ENCODE measurements around the gene ALPI.

Gene ALPI

DNA sequence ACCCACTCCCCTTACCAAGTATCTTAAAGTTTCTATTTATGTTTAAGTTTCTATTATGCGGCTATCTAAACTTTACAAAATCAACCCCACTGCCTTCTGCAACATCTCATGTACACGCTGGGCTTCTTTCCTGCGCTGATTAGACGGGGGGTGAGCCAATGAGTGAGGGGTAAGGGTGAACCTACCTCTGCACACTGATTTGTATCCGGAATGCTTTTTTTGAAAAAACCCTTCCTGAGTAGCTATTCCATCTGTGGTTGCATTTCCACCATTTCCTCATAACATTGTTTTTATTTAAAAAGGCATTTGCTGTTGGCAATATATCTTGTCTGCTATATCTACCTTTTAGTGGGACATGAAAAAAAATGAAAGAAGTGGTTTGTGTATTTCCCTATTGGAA lies 43.0 kb upstream of the ALPI start (continued):
- TF ChIP-seq CSDC2 (CRISPR knock-in tag; IDR thresholded peaks at IDR 0.05) (no peak), ZNF8 (CRISPR knock-in tag; IDR thresholded peaks at IDR 0.05) (no peak), SNAI2 (CRISPR knock-in tag; IDR thresholded peaks at IDR 0.05) (no peak), ZFP3 (CRISPR knock-in tag; IDR thresholded peaks at IDR 0.05) (no peak), TCF4 (CRISPR knock-in tag; IDR thresholded peaks at IDR 0.05; ENCODE audit: borderline replicate concordance) (no peak)
- TF ChIP-seq, protein P1, sequence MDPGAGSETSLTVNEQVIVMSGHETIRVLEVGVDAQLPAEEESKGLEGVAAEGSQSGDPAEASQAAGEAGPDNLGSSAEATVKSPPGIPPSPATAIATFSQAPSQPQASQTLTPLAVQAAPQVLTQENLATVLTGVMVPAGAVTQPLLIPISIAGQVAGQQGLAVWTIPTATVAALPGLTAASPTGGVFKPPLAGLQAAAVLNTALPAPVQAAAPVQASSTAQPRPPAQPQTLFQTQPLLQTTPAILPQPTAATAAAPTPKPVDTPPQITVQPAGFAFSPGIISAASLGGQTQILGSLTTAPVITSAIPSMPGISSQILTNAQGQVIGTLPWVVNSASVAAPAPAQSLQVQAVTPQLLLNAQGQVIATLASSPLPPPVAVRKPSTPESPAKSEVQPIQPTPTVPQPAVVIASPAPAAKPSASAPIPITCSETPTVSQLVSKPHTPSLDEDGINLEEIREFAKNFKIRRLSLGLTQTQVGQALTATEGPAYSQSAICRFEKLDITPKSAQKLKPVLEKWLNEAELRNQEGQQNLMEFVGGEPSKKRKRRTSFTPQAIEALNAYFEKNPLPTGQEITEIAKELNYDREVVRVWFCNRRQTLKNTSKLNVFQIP (CRISPR knock-in tag; IDR thresholded peaks at IDR 0.05; ENCODE audit: borderline replicate concordance, low read depth), result no peak

DNA sequence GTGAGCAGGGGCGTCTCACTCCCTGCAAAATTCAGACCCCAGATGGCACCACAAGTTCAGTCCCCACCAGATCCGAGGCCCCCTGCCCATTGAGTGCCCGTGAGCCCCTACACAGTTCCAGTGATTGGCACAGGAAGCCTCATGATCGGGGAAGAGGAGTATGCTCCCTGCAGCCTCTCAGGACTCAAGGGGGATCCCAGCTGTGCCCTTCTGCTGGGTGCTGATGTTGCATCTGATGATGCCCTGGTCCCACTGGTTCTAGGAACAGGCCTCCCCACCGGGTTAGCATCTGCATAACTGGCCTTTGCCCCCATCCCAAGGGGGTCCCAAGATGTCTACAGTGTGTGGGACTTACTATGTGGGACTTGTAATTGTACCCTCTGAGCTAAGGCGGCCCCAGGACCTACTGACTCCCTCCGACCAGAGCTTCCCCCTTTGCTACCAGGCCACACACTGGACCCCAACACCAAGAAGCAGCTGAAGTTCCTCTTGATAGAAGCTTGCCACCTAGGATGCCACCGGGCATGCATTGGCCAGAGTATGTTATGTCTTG lies 40.7 kb upstream of the ALPI start:
- no peak for TF ChIP-seq RARB (CRISPR knock-in tag; IDR thresholded peaks at IDR 0.05)
- TF ChIP-seq ZNF565 (CRISPR knock-in tag; conservative IDR thresholded peaks at IDR 0.05; ENCODE audit: low read depth), result no peak
- TF ChIP-seq ZFP3 (CRISPR knock-in tag; IDR thresholded peaks at IDR 0.05), result no peak
- no peak for TF ChIP-seq OSR1 (CRISPR knock-in tag; IDR thresholded peaks at IDR 0.05)
- TF ChIP-seq, protein P2, sequence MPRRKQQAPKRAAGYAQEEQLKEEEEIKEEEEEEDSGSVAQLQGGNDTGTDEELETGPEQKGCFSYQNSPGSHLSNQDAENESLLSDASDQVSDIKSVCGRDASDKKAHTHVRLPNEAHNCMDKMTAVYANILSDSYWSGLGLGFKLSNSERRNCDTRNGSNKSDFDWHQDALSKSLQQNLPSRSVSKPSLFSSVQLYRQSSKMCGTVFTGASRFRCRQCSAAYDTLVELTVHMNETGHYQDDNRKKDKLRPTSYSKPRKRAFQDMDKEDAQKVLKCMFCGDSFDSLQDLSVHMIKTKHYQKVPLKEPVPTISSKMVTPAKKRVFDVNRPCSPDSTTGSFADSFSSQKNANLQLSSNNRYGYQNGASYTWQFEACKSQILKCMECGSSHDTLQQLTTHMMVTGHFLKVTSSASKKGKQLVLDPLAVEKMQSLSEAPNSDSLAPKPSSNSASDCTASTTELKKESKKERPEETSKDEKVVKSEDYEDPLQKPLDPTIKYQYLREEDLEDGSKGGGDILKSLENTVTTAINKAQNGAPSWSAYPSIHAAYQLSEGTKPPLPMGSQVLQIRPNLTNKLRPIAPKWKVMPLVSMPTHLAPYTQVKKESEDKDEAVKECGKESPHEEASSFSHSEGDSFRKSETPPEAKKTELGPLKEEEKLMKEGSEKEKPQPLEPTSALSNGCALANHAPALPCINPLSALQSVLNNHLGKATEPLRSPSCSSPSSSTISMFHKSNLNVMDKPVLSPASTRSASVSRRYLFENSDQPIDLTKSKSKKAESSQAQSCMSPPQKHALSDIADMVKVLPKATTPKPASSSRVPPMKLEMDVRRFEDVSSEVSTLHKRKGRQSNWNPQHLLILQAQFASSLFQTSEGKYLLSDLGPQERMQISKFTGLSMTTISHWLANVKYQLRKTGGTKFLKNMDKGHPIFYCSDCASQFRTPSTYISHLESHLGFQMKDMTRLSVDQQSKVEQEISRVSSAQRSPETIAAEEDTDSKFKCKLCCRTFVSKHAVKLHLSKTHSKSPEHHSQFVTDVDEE (CRISPR knock-in tag; IDR thresholded peaks at IDR 0.05), result no peak
- TF ChIP-seq GLIS3 (CRISPR knock-in tag; IDR thresholded peaks at IDR 0.05), result no peak
- no peak for TF ChIP-seq ZNF70 (CRISPR knock-in tag; IDR thresholded peaks at IDR 0.05)
- TF ChIP-seq, protein P1 (CRISPR knock-in tag; IDR thresholded peaks at IDR 0.05; ENCODE audit: borderline replicate concordance, low read depth), result no peak
- no peak for TF ChIP-seq TCF4 (CRISPR knock-in tag; IDR thresholded peaks at IDR 0.05; ENCODE audit: borderline replicate concordance)
- no peak for TF ChIP-seq ISL1 (CRISPR knock-in tag; IDR thresholded peaks at IDR 0.05)
- no peak for TF ChIP-seq BACH2 (CRISPR knock-in tag; IDR thresholded peaks at IDR 0.05; ENCODE audit: borderline replicate concordance)
- TF ChIP-seq ZC3H10 (CRISPR knock-in tag; IDR thresholded peaks at IDR 0.05), result no peak
- no peak for ATAC-seq

DNA sequence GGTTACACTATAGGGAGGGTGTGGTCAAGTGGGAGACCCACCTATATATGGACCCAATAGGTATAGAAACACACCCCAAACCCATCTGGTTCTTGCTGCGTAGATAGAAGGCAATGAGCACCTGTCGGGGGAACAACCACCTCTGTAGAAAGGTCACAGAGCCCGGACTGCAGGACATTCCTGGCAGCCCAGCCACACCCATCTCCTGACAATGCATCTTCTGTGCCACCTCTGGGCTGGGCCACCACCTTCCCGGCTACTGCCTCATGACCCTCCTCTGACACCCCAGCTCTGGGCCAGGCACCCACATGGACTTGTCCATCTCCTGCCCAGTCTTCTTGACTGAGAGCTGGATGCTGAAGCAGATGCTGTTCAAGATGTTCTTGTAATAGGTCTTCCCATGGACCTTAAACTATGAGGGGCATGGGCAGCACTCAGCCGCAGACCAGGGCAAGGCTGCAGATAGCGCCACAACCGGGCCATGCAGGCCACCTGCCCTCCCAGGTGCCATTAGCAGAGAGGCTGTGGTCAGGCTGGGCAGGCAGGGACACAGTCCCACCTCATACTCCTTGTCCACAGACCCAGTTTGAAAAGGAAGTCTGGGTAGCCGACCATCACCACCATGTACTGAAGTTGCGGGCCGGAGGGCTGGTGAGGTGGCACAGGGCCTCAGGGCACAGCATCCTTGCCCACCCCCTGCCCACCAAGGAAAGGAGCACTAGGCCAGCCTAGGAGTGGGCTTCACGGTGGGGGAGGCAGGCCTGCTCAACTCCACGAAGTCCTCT lies 40.0 kb upstream of the ALPI start:
- ATAC-seq, result no peak
- TF ChIP-seq RARB (CRISPR knock-in tag; IDR thresholded peaks at IDR 0.05) (no peak), GLIS3 (CRISPR knock-in tag; IDR thresholded peaks at IDR 0.05) (no peak), ZFP3 (CRISPR knock-in tag; IDR thresholded peaks at IDR 0.05) (no peak), PPARA (CRISPR knock-in tag; IDR thresholded peaks at IDR 0.05; ENCODE audit: borderline replicate concordance) (no peak), ZNF8 (CRISPR knock-in tag; IDR thresholded peaks at IDR 0.05) (no peak), OSR1 (CRISPR knock-in tag; IDR thresholded peaks at IDR 0.05) (no peak), BACH2 (CRISPR knock-in tag; IDR thresholded peaks at IDR 0.05; ENCODE audit: borderline replicate concordance) (no peak)

DNA sequence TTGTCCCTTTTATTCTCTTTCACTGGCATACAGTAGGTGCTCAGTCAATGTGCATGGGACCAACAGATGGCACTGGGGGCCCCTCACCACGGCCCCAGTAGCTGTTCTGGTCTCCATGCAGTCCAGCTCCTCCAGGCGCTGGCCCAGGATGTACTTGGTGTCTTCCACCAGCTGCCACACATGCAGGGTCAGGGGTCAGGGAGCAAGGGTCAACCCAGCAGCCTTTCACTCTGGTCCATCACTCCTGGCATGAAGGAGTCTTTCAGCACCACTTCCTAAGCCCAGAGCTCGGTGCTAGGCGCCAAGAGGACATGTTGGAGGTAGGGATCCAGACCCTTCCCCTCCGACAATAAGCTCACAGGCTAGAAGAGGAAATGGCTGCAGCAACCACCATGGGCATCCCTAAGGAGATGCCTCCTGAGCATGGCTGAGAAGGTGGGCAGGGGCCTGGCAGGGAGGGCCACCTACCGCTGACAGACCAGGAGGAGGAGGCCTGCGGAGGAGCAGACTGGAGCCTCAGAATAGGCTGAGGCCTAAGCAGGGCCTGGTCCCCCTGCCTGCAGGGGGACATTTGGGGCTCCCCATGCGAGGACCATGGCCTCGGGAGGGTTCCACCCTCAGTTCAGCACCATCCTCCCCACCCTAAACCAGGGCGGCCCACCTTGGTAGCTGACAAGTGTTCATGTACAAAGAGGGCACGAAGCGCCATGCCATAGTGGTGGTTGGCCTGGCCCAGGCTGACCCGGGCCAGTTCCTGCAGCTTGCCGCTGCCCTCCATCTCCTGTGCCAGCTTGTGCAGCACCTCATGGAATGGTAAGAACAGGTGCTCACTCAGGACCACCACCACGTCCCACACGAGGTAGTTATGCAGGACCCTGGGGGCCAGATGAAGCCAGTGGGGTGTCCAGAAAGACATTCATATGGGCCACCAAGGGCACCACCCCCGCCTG lies 39.2 kb upstream of the ALPI start:
- ATAC-seq, result no peak
- TF ChIP-seq TOX (CRISPR knock-in tag; IDR thresholded peaks at IDR 0.05; ENCODE audit: borderline replicate concordance) (no peak), ESRRG (CRISPR knock-in tag; IDR thresholded peaks at IDR 0.05) (no peak), ZC3H10 (CRISPR knock-in tag; IDR thresholded peaks at IDR 0.05) (no peak), CSDC2 (CRISPR knock-in tag; IDR thresholded peaks at IDR 0.05) (no peak), ZNF8 (CRISPR knock-in tag; IDR thresholded peaks at IDR 0.05) (no peak), TCF4 (CRISPR knock-in tag; IDR thresholded peaks at IDR 0.05; ENCODE audit: borderline replicate concordance) (no peak), ARNTL (CRISPR knock-in tag; IDR thresholded peaks at IDR 0.05; ENCODE audit: borderline replicate concordance, low read depth) (no peak), PPARA (CRISPR knock-in tag; IDR thresholded peaks at IDR 0.05; ENCODE audit: borderline replicate concordance) (no peak), OSR1 (CRISPR knock-in tag; IDR thresholded peaks at IDR 0.05) (no peak), SNAI2 (CRISPR knock-in tag; IDR thresholded peaks at IDR 0.05) (no peak), ZNF70 (CRISPR knock-in tag; IDR thresholded peaks at IDR 0.05) (no peak), GLIS3 (CRISPR knock-in tag; IDR thresholded peaks at IDR 0.05) (no peak), RARB (CRISPR knock-in tag; IDR thresholded peaks at IDR 0.05) (no peak)
- TF ChIP-seq, protein P3, sequence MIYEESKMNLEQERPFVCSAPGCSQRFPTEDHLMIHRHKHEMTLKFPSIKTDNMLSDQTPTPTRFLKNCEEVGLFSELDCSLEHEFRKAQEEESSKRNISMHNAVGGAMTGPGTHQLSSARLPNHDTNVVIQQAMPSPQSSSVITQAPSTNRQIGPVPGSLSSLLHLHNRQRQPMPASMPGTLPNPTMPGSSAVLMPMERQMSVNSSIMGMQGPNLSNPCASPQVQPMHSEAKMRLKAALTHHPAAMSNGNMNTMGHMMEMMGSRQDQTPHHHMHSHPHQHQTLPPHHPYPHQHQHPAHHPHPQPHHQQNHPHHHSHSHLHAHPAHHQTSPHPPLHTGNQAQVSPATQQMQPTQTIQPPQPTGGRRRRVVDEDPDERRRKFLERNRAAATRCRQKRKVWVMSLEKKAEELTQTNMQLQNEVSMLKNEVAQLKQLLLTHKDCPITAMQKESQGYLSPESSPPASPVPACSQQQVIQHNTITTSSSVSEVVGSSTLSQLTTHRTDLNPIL (CRISPR knock-in tag; IDR thresholded peaks at IDR 0.05; ENCODE audit: low read depth), result no peak
- TF ChIP-seq, protein P2 (CRISPR knock-in tag; IDR thresholded peaks at IDR 0.05), result no peak
